OCI-LY1 (cell line): Measurements from ENCODE around the gene SHH.

ENCODE experiments used
- EZH2 ChIP-seq: fragments of 200-600 bp; sonication (generic), shearing (Covaris generic); IDR thresholded peaks from 2 replicates; pipeline ENCODE4 v1.8.0; 2017; ENCODE audit warnings: borderline replicate concordance, mixed run types, mild to moderate bottlenecking, antibody characterized with exemption, low read length, moderate library complexity, mixed read lengths
- TF ChIP-seq, protein P1 (sequence below): fragments of 200-600 bp; sonication (generic), shearing (Covaris generic); IDR thresholded peaks from 2 replicates; pipeline ENCODE4 v1.5.1; 2017; ENCODE audit warnings: mild to moderate bottlenecking, antibody characterized with exemption, low read length, moderate library complexity, mixed read lengths

DNA sequence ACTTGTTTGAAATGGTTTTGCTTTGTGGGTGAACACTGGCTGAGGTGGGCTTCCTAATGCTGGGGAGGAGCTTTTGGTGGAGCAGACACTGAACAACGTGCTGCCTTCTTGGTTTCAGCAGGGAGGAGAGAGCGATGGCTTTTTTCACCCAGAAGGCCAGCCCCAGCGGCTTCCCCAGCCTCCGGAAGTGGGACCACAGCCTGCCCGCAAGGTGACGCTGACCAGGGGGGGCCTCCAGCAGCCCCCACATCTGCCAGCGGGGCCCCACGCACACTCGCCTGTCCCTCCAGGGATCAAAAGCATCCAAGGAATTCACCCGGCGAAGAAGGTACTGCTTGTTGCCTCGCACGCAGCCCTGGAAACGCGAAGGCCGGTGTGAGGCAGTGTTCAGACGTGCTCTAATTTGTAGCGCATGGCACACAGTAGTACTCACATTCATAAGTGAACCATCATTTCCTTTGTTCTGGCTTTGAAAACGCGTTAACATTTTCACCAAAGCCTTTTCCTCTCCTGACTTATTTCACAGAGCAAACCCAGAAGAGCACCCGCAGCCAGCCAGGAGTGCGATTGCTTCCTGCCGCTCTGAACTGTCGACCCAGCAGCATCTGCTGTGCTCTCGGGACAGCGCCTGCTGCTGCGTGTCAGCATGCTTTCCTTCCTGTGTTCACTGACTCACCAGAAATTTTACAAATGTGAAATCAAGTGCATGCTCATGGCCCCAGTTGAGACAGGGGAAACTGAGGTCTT lies 48.4 kb downstream of the SHH start:
- no peak for TF ChIP-seq EZH2
- TF ChIP-seq, protein P1, sequence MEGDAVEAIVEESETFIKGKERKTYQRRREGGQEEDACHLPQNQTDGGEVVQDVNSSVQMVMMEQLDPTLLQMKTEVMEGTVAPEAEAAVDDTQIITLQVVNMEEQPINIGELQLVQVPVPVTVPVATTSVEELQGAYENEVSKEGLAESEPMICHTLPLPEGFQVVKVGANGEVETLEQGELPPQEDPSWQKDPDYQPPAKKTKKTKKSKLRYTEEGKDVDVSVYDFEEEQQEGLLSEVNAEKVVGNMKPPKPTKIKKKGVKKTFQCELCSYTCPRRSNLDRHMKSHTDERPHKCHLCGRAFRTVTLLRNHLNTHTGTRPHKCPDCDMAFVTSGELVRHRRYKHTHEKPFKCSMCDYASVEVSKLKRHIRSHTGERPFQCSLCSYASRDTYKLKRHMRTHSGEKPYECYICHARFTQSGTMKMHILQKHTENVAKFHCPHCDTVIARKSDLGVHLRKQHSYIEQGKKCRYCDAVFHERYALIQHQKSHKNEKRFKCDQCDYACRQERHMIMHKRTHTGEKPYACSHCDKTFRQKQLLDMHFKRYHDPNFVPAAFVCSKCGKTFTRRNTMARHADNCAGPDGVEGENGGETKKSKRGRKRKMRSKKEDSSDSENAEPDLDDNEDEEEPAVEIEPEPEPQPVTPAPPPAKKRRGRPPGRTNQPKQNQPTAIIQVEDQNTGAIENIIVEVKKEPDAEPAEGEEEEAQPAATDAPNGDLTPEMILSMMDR = no peak
